GM12872 (cell line): ENCODE results near the gene ASPSCR1.

ENCODE experiments used
- TF ChIP-seq, protein P1 (sequence below): IDR thresholded peaks from 3 replicates; pipeline ENCODE4 v1.5.1; 2011; ENCODE audit warnings: low read depth, mild to moderate bottlenecking, low read length, moderate library complexity; ENCODE audit not compliant: insufficient read depth

Gene ASPSCR1

DNA sequence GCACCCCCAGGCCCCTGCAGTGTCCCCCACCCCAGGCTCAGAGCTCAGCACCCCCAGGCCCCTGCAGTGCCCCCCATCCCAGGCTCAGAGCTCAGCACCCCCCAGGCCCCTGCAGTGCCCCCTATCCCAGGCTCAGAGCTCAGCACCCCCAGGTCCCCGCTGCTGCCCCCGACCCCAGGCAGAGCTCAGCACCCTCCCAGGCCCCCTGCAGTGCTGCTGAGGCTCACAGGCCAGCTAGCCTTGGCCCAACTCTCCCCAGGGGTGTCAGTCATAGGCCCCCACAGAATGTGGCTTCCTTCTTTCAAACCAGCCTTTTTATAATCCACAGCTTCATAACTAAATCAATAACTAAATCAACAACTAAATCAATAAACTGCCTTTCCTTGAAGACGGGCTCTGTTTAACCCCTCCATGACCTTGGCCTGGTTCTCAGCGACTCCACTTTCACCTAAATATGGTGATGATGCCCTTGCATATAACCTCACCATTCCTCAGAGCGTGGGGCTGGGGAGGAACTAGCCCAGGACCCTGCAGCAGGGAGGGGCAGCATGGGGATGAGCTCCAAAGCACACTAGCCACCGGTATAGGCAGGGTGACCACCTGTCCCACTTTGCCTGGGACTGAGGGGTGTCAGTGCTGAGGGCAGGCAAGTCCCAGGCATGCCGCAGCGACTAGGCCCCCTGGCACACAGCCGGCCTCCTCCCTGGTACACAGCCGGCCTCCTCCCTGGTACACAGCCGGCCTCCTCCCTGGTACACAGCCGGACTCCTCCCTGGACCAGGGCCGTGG, 21.5 kb upstream of the ASPSCR1 start:
- TF ChIP-seq, protein P1, sequence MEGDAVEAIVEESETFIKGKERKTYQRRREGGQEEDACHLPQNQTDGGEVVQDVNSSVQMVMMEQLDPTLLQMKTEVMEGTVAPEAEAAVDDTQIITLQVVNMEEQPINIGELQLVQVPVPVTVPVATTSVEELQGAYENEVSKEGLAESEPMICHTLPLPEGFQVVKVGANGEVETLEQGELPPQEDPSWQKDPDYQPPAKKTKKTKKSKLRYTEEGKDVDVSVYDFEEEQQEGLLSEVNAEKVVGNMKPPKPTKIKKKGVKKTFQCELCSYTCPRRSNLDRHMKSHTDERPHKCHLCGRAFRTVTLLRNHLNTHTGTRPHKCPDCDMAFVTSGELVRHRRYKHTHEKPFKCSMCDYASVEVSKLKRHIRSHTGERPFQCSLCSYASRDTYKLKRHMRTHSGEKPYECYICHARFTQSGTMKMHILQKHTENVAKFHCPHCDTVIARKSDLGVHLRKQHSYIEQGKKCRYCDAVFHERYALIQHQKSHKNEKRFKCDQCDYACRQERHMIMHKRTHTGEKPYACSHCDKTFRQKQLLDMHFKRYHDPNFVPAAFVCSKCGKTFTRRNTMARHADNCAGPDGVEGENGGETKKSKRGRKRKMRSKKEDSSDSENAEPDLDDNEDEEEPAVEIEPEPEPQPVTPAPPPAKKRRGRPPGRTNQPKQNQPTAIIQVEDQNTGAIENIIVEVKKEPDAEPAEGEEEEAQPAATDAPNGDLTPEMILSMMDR, result no peak

DNA sequence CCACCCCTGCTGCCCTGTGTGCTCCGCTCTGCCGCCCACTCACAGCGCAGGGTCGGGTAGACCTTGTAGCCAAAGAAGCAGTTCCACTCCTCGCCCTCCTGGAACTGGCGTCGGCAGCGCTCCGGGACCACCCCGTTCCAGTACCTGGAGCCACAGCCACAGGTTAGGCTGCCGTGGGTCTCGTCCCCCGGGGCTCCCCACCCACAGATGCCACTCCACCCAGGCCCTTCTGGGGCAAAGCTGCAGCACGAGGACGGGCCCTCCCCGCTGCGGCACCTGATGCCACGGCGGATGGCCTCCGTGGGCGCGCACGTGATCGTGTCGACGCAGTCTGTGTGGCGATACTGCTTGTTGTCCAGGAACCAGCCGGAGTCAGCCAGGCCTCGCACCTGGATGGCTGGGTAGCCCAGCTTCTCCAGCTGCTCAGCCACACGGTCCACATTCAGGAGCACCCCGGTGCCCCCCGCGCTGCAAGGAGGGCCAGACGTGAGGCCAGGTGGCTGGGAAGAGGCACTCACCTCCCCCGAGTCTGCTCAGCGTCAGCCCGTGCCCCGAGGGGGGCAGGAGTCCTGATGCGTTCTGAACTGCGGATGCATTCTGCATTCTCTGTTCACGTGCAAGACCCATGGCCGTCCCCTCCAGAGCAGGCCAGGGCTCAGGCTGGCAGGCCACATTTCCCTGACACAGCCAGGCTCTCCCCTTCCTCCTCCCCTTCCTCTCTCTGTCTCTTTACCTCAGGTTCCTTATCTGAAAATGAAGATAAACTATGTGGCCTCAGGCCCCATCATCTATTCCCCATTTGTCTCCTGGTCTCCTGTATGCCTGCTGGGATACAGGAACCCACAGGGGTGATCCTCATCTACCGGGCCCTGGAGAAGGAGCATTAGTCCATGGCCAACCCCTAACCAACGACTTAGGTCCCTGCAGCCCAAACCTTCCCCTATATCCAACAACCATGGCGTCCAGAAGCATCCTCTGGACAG, 20.5 kb upstream of the ASPSCR1 start:
- TF ChIP-seq, protein P1, result no peak

DNA sequence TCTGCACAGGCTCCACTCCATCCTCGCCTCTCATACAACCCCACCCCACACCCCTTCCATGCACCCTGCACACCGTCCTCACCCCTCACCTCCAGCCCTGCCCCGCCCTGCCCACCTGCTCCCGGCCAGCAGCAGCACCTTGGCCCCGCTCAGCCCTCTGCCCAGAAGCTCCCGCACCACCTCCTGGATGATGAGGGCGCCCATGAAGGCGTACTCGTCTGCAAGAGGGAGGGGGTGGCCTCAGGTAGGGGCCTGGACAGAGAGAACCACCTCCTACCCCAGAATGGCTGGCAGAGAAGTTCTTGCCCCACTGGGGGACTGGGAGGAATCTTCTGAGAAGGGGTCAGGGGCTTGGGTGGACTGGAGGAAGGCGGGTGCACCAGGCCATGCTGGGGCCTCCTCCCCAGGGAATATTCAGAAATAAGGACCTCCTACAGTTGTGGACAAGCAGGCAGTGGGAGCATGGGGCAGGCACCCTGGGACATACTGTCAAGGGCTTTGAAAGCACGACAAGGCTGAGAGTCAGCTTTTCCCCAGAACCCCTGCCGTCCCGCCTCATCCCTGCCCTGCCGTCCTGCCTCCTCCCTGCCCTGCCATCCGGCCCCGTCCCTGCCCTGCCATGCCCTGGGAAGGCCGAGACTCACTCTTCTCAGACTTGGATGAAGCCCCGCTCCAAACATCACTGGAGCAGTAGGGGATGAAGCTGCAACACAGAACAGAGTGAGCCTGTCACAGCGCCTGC, 19.6 kb upstream of the ASPSCR1 start:
- TF ChIP-seq, protein P1, result no peak

DNA sequence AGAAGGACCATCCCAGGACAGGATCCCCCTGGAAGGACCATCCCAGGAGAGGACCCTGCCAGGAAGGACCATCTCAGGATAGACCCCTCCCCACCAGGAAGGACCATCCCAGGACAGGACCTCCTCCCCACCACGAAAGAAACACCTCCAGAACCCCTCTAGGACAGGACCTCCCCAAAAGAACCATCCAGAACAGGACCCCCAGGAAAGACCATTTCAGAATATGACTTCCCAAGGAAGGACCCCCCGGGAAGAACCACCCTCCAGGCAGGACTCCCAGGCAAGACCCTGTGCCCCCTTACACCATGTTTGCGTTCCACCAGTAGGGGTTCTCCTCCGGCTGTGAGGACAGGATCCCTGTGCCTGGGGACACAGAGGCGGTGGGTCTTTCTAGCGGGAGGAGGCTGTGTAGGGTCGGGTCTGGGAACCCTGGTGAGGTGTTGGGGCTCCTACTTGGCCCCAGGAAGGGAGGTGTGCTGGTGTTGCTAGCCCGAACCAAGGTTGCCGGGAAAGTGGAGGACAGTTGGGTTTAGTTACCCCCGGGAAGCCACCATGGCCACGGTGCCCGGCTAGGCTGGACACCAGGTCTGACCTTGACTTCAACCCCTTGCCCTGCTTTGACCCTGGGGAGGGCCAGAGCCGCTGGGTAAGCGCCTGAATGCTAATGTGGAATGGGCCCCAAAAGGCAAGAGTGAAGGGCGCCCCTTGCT, 18.6 kb upstream of the ASPSCR1 start:
- TF ChIP-seq, protein P1, result no peak

DNA sequence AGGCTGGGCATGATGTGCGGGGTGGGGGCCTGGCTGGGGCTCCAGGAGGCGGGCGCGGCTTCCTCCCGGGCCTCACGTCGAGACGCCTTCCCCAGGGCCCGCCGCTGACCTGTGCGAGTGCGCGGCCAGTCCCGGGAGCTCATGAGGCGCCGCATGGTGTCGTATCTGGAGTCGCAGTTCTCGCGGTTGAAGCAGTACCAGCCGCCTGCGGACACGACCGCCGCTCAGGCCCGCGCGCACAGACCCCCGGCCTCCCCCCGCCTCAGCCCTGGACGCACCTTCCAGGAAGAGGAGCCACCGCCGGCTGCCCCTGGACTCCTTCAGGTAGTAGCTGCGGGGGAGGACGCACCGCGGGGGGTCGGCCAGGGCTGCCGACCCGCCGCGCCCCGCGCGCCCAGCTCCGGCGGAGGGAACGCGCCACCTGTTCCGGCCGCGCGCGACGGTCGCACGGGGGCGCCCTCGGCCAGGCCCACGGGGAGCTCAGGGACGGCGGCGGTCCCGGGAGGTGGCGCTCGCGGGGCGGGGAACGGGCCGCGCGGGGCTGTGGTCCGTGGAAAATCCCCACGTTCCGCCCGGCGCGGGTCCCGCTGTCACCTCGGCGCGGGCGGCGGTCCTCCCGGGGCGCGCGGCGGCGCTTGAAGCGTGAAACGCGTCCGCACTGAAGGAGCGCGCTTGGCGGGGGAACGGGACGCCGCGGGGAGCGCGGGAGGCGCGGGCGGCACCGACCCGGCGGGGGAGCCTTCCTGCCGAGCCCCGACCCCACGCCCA, 17.9 kb upstream of the ASPSCR1 start:
- TF ChIP-seq, protein P1, result peak; percentile 71

DNA sequence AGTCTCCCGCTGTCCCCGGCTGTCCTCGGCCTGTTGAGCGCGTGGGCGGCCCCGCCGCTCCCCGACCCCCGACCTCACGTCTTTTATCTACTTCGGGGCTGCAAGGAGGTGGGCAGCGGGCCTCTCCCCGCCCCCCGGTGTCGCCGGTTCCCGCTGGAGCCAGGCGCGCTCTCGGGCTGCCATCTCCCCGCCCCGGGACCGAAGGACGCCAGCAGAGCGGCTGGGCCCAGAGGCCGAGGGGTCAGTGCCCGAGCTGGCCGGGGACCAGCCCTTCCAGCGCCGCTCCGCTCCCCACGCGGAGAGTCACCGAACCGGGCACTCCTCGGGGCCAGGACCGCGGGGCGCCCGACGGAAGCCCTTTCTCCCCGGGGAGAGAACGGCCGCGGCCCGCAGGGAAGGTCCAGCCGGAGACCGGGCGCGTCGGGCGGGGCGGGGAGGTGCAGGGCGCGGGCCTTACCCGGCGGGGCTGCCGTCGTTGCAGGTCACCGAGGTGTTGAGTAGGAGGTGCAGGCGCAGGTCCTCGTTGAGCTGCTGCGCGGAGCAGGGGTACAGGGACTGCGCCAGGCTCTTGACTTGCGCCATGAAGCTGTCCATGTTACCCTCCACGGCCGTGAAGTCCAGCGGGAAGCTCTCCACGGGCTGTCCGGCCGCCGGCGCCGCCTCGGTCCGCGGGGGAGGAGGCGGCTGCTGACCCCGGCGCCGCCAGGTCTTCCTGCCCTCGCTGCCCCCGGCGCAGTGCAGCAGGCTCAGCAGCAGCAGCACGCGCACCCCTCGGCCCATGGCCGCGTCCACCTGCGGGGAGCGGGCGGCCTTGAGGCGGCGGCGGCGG, 17.1 kb upstream of the ASPSCR1 start:
- TF ChIP-seq, protein P1, result no peak
